Measurements from ENCODE around the gene SYNDIG1L.

The SYNDIG1L gene

GRCh38 chr14:74465335-74465734, 39.3 kb upstream of the SYNDIG1L start:
- DNase-seq (ENCODE audit: low spot score), result no peak
- TF ChIP-seq CTCF (IDR thresholded peaks at IDR 0.05; ENCODE audit: borderline replicate concordance, control extremely low read depth, extremely low read depth, insufficient read depth, missing control alignments), result no peak
- in situ Hi-C loops (cut with MboI; ENCODE audit: low sequenced_read_pairs, unreplicated experiment), result no loop called here

GRCh38 chr14:74464785-74465184, 38.8 kb upstream of the SYNDIG1L start:
- in situ Hi-C loops (cut with MboI; ENCODE audit: low sequenced_read_pairs, unreplicated experiment), result no loop called here
- TF ChIP-seq CTCF (IDR thresholded peaks at IDR 0.05; ENCODE audit: borderline replicate concordance, control extremely low read depth, extremely low read depth, insufficient read depth, missing control alignments), result no peak
- DNase-seq (ENCODE audit: low spot score), result no peak

GRCh38 chr14:74463697-74464096, 37.7 kb upstream of the SYNDIG1L start:
- in situ Hi-C loops (cut with MboI; ENCODE audit: low sequenced_read_pairs, unreplicated experiment), result no loop called here
- no peak for DNase-seq (ENCODE audit: low spot score)

GRCh38 chr14:74462993-74463392, 37.0 kb upstream of the SYNDIG1L start:
- DNase-seq (ENCODE audit: low spot score), result no peak
- TF ChIP-seq CTCF (IDR thresholded peaks at IDR 0.05; ENCODE audit: borderline replicate concordance, control extremely low read depth, extremely low read depth, insufficient read depth, missing control alignments), result no peak
- in situ Hi-C loops (cut with MboI; ENCODE audit: low sequenced_read_pairs, unreplicated experiment), result no loop called here

More at GRCh38 chr14:74463697-74464096, 37.7 kb upstream of the SYNDIG1L start:
- TF ChIP-seq CTCF (IDR thresholded peaks at IDR 0.05; ENCODE audit: borderline replicate concordance, control extremely low read depth, extremely low read depth, insufficient read depth, missing control alignments), result no peak

GRCh38 chr14:74459976-74460375, 34.0 kb upstream of the SYNDIG1L start:
- TF ChIP-seq CTCF (IDR thresholded peaks at IDR 0.05; ENCODE audit: borderline replicate concordance, control extremely low read depth, extremely low read depth, insufficient read depth, missing control alignments), result no peak
- in situ Hi-C loops (cut with MboI; ENCODE audit: low sequenced_read_pairs, unreplicated experiment), result no loop called here
- DNase-seq (ENCODE audit: low spot score), result no peak

GRCh38 chr14:74459289-74459946, 33.4 kb upstream of the SYNDIG1L start:
- in situ Hi-C loops (cut with MboI; ENCODE audit: low sequenced_read_pairs, unreplicated experiment), result no loop called here
- peak; percentile 42 for TF ChIP-seq CTCF (IDR thresholded peaks at IDR 0.05; ENCODE audit: borderline replicate concordance, control extremely low read depth, extremely low read depth, insufficient read depth, missing control alignments)
- peak; percentile 64 for DNase-seq (ENCODE audit: low spot score)

All from GM13976 (cell line).